ENCODE results near the gene MAST4.
A peak's percentile ranks its signal among the peaks of the same experiment; 100 is the strongest.

Gene MAST4

DNA sequence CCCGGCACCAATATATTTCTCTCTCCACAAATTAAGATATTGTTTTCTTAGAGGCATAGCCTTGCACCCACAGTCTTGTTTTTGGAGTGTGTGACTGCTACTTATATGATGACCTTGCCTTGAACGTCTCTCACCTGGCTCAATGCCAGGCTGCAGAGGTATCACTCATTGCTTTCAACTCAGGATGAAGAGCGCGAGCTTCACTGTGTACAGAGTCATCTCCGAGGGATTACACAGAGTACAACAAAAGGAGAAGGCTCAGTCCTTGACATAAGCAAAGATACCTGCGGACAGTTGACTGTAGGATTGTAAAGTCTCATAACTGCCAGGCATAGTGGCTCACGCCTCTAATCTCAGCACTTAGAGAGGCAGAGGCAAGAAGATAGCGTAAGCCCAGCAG lies 546.6 kb downstream of the MAST4 start:
- no peaks in the 10 kb centered on the region for H3K27me3 Mint-ChIP-seq
- peaks cover 43% of the 10 kb centered on the region for H3K36me3 Mint-ChIP-seq
- H3K27ac Mint-ChIP-seq: no peak overlapping the region
- no peak overlapping the region for H3K4me3 Mint-ChIP-seq
- DNase-seq: no peak
- CTCF ChIA-PET: no interaction called here
- no peaks in the 10 kb centered on the region for H3K4me1 Mint-ChIP-seq
- no peaks in the 10 kb centered on the region for H3K9me3 Mint-ChIP-seq

GRCh38 chr5:67143549-67143948 lies 547.4 kb downstream of the MAST4 start:
- CTCF ChIA-PET: no interaction called here
- peaks cover 47% of the 10 kb centered on the region for H3K36me3 Mint-ChIP-seq

GRCh38 chr5:67144183-67144639 lies 548.0 kb downstream of the MAST4 start:
- H3K27me3 Mint-ChIP-seq: no peaks in the 10 kb centered on the region
- CTCF ChIA-PET: no interaction called here
- DNase-seq: no peak
- no peak overlapping the region for H3K4me3 Mint-ChIP-seq
- peaks cover 52% of the 10 kb centered on the region for H3K36me3 Mint-ChIP-seq
- H3K9me3 Mint-ChIP-seq: no peaks in the 10 kb centered on the region
- H3K4me1 Mint-ChIP-seq: no peaks in the 10 kb centered on the region
- H3K27ac Mint-ChIP-seq: no peak overlapping the region

More at GRCh38 chr5:67143549-67143948, 547.4 kb downstream of the MAST4 start:
- H3K4me1 Mint-ChIP-seq: no peaks in the 10 kb centered on the region
- DNase-seq: no peak
- no peaks in the 10 kb centered on the region for H3K27me3 Mint-ChIP-seq
- no peak overlapping the region for H3K4me3 Mint-ChIP-seq
- H3K9me3 Mint-ChIP-seq: no peaks in the 10 kb centered on the region
- H3K27ac Mint-ChIP-seq: no peak overlapping the region

DNA sequence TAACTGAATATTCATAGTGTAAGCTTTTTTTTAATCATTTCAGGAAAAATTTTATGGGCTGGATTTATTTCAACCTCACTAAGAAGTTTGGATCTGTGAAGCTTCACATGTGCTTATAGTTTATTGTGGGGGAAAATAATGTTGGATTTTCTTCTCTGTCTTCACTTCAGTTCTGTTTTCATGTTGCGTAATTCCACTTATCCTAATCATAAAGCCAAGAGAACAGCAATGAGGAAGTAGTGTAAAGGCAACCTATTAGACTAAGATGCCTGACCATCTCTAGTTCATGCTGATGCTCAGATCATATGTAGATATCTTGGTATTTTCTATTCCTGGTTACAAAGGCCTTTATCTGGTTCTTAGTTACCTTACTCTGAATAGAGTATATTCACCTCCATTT lies 550.4 kb downstream of the MAST4 start:
- Mint-ChIP-seq H3K4me1 (no peaks in the 10 kb centered on the region), H3K4me3 (no peak overlapping the region), H3K27me3 (no peaks in the 10 kb centered on the region), H3K9me3 (no peaks in the 10 kb centered on the region), H3K36me3 (peaks cover 64% of the 10 kb centered on the region), H3K27ac (no peak overlapping the region)
- CTCF ChIA-PET: interaction anchor here (0.8 to 1.3 kb wide), 2 partner anchors 10 to 159 kb away, joined by 3 to 4 read pairs; no protein-coding TSS in a partner anchor
- no peak for DNase-seq

DNA sequence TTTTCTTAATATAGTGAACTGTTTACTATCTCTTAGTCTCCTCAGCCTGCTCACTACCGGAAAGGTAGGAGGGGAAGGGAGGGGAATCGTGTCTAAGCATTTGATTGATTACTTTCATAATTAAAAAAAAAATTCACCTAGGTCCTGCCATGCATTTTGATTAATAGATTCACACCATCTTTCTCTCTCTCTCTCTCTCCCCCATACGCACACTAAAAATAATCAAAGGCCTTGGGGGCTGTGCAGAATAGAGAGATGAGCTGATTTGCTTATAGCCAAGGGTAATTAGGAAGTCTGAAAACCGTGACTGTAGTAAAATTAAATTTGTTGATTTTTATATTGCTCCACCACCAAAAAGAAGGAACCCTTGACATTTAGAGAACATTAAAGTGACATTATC lies 550.8 kb downstream of the MAST4 start:
- H3K27ac Mint-ChIP-seq: no peak overlapping the region
- CTCF ChIA-PET: interaction anchor here (0.8 to 1.3 kb wide), 3 partner anchors 10 to 160 kb away, joined by 3 to 4 read pairs (median 3); no protein-coding TSS in a partner anchor
- DNase-seq: no peak
- H3K27me3 Mint-ChIP-seq: no peaks in the 10 kb centered on the region
- H3K4me1 Mint-ChIP-seq: no peaks in the 10 kb centered on the region
- H3K36me3 Mint-ChIP-seq: peaks cover 64% of the 10 kb centered on the region
- H3K4me3 Mint-ChIP-seq: no peak overlapping the region
- H3K9me3 Mint-ChIP-seq: no peaks in the 10 kb centered on the region

GRCh38 chr5:67147760-67148159 lies 551.6 kb downstream of the MAST4 start:
- Mint-ChIP-seq H3K27ac (no peak overlapping the region), H3K4me1 (no peaks in the 10 kb centered on the region), H3K36me3 (peaks cover 59% of the 10 kb centered on the region), H3K4me3 (no peak overlapping the region), H3K9me3 (no peaks in the 10 kb centered on the region), H3K27me3 (no peaks in the 10 kb centered on the region)
- CTCF ChIA-PET: interaction anchor here (0.9 to 1.4 kb wide), 3 partner anchors 9 to 19 kb away, joined by 3 to 4 read pairs (median 3); no protein-coding TSS in a partner anchor
- DNase-seq: no peak

- H3K27ac Mint-ChIP-seq: no peak overlapping the region
- H3K4me1 Mint-ChIP-seq: no peaks in the 10 kb centered on the region
- no peak for DNase-seq
These were observed 553.1 kb downstream of the MAST4 start for GRCh38 chr5:67149057-67149950.

DNA sequence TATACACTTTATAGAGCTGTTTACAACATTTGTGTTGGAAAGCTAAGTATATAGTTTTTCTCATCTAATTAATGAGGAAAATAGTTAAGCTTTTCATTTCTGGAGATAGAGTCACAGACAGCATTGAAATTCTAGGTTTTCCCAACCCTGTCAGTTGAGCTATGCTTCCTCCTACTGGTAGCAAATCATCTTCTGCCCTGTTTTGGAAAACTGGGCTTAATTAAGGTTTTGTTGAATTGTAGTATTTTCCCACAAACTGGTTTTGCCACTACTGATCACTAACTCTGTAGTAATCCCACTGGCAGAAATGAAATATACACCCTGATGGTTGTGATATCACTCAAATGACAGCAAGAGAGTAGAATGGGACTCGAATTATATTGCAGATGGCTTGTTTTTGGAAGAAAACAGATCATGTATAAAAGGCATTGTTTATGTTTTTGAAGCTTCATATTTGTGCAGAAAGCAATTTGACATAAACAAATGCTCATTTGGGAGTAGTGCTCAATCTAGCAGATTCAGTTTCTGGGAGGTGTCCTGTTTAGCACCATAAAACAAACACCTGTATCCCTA lies 553.8 kb downstream of the MAST4 start:
- Mint-ChIP-seq H3K9me3 (no peaks in the 10 kb centered on the region), H3K4me1 (peaks cover 2% of the 10 kb centered on the region), H3K27me3 (no peaks in the 10 kb centered on the region), H3K27ac (no peak overlapping the region), H3K36me3 (peaks cover 50% of the 10 kb centered on the region), H3K4me3 (no peak overlapping the region)
- no peak for DNase-seq
- CTCF ChIA-PET: interaction anchor here (0.6 to 1.5 kb wide), 7 partner anchors 19 to 286 kb away, joined by 3 to 4 read pairs (median 3); no protein-coding TSS in a partner anchor

More at GRCh38 chr5:67149057-67149950, 553.1 kb downstream of the MAST4 start:
- Mint-ChIP-seq H3K36me3 (peaks cover 50% of the 10 kb centered on the region), H3K27me3 (no peaks in the 10 kb centered on the region), H3K9me3 (no peaks in the 10 kb centered on the region), H3K4me3 (no peak overlapping the region)
- CTCF ChIA-PET: interaction anchor here (0.6 to 1.5 kb wide), 7 partner anchors 18 to 285 kb away, joined by 3 to 4 read pairs (median 3); no protein-coding TSS in a partner anchor

DNA sequence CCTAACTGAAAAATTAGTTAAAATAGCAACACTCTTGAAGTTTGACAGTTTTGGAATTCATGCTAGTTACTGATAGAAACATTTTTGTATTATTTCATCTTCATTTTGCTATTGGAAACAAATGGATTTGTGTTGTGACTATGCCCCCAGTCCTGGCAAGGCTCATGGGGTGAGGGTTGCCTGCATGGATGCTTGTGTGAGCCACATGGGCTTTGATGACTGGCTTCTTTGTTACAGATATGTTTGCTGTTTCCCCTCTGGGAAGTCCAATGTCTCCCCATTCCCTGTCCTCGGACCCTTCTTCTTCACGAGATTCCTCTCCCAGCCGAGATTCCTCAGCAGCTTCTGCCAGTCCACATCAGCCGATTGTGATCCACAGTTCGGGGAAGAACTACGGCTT lies 556.2 kb downstream of the MAST4 start:
- H3K4me1 Mint-ChIP-seq: peaks cover 14% of the 10 kb centered on the region
- no peak overlapping the region for H3K4me3 Mint-ChIP-seq
- no peaks in the 10 kb centered on the region for H3K27me3 Mint-ChIP-seq
- peaks cover 41% of the 10 kb centered on the region for H3K36me3 Mint-ChIP-seq
- H3K9me3 Mint-ChIP-seq: no peaks in the 10 kb centered on the region
- CTCF ChIA-PET: interaction anchor here (0.8 to 1.0 kb wide), 2 partner anchors 36 to 57 kb away, joined by 3 read pairs; no protein-coding TSS in a partner anchor
- no peak overlapping the region for H3K27ac Mint-ChIP-seq
- DNase-seq: no peak

GRCh38 chr5:67153292-67153691 lies 557.1 kb downstream of the MAST4 start:
- no peak overlapping the region for H3K27ac Mint-ChIP-seq
- no peak for DNase-seq
- H3K4me3 Mint-ChIP-seq: no peak overlapping the region
- H3K9me3 Mint-ChIP-seq: no peaks in the 10 kb centered on the region
- H3K36me3 Mint-ChIP-seq: peaks cover 36% of the 10 kb centered on the region
- H3K27me3 Mint-ChIP-seq: no peaks in the 10 kb centered on the region
- peaks cover 22% of the 10 kb centered on the region for H3K4me1 Mint-ChIP-seq
- CTCF ChIA-PET: no interaction called here

GRCh38 chr5:67154556-67155206 lies 558.5 kb downstream of the MAST4 start:
- Mint-ChIP-seq H3K27me3 (no peaks in the 10 kb centered on the region), H3K9me3 (no peaks in the 10 kb centered on the region), H3K4me1 (peaks cover 33% of the 10 kb centered on the region), H3K36me3 (peaks cover 30% of the 10 kb centered on the region), H3K27ac (no peak overlapping the region), H3K4me3 (no peak overlapping the region)
- CTCF ChIA-PET: interaction anchor here (2.6 to 6.3 kb wide), 3 partner anchors 11 to 60 kb away, joined by 14 to 97 read pairs (median 21); no protein-coding TSS in a partner anchor
- no peak for DNase-seq

- H3K9me3 Mint-ChIP-seq: no peaks in the 10 kb centered on the region
- CTCF ChIA-PET: interaction anchor here (0.6 to 6.3 kb wide), 15 partner anchors 9 to 851 kb away, joined by 3 to 97 read pairs (median 3); no protein-coding TSS in a partner anchor
- H3K36me3 Mint-ChIP-seq: peaks cover 31% of the 10 kb centered on the region
- no peak overlapping the region for H3K4me3 Mint-ChIP-seq
- no peaks in the 10 kb centered on the region for H3K27me3 Mint-ChIP-seq
- DNase-seq: peak; percentile 64
- peak overlapping the region; percentile 34 for H3K27ac Mint-ChIP-seq
- peaks cover 57% of the 10 kb centered on the region for H3K4me1 Mint-ChIP-seq
These were observed 560.9 kb downstream of the MAST4 start for GRCh38 chr5:67156976-67157583.

GRCh38 chr5:67160272-67160671 lies 564.1 kb downstream of the MAST4 start:
- peak overlapping the region; percentile 92 for H3K27ac Mint-ChIP-seq
- no peaks in the 10 kb centered on the region for H3K27me3 Mint-ChIP-seq
- H3K4me1 Mint-ChIP-seq: peaks cover 79% of the 10 kb centered on the region
- CTCF ChIA-PET: interaction anchor here (2.2 to 11.6 kb wide), 2 partner anchors 48 to 86 kb away, joined by 8 to 161 read pairs; no protein-coding TSS in a partner anchor
- peak overlapping the region; percentile 62 for H3K4me3 Mint-ChIP-seq
- H3K9me3 Mint-ChIP-seq: no peaks in the 10 kb centered on the region
- H3K36me3 Mint-ChIP-seq: peaks cover 46% of the 10 kb centered on the region
- DNase-seq: no peak

All from activated naive CD4-positive, alpha-beta T cell treated with anti-CD3 and anti-CD28 coated beads, Interleukin-2, amount 10 ng/mL, durations not matched to agents 7 days and 5 days (primary cell).